ENCODE results near the gene KRT81.

DNA sequence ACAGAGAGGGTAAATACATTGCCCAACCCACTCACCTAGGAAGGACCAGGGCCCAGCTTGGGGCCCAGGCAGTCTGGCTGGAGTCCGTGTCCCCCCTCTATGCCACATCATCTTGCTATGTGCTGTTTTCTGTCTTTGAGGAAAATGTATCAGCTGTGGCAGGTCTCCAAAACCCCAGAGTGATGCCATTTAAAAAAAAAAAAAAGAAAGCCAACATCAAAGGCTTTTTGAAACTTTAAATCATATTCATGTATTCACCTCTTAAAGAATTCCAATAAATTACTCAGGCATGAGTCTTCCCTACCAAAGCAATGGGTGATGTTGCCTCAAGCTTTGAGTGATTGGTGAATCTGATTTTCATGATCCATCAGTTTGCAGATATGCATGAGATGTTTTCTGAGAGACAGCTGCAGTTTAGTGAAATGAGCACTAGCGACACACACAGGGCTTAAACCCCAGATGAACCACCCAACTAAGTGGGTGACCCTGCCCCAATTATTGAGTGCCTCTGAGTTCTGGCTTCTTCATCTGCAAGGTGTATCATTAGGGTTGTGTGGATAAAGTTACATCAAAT is 6.1 kb downstream of the KRT81 start:
- TF ChIP-seq CTCF (conservative IDR thresholded peaks at IDR 0.05) (no peak), EZH2 (IDR thresholded peaks at IDR 0.05; ENCODE audit: low read depth) (no peak)

Data from PC-9 (cell line).